Mesenchymal stem cell (in vitro differentiated cells and primary cell): ENCODE results near the gene EXD3.

Source experiments
- DNase-seq: peaks from one replicate; pipeline ENCODE4 v3.0.0-alpha.2; 2013
- H2AFZ ChIP-seq: one replicate; pipeline ENCODE4 v1.6.1; 2013; ENCODE audit warnings: low read depth, mild to moderate bottlenecking, control low read depth, inconsistent platforms, low read length, moderate library complexity
- H2AK5ac ChIP-seq: 2 replicates; pipeline ENCODE4 v1.6.1; 2013; ENCODE audit warnings: low read length, moderate library complexity, mild to moderate bottlenecking, inconsistent platforms; ENCODE audit not compliant: severe bottlenecking
- H2BK120ac ChIP-seq: one replicate; pipeline ENCODE4 v1.6.1; 2013; ENCODE audit warnings: low read depth, mild to moderate bottlenecking, inconsistent platforms, low read length, moderate library complexity
- H2BK12ac ChIP-seq, 2 experiments: one replicate each; pipeline ENCODE4 v1.6.1; 2013; ENCODE audit warnings: inconsistent platforms in 2 of 2, low read length in 2 of 2, mild to moderate bottlenecking in 2 of 2, moderate library complexity in 2 of 2, control low read depth in 1 of 2
- H2BK15ac ChIP-seq: one replicate; pipeline ENCODE4 v1.6.1; 2013; ENCODE audit warnings: mild to moderate bottlenecking, low read depth, inconsistent platforms; ENCODE audit not compliant: poor library complexity, severe bottlenecking
- H2BK5ac ChIP-seq: 2 replicates; pipeline ENCODE4 v1.6.1; 2013; ENCODE audit warnings: low read depth, mild to moderate bottlenecking, low read length, control low read depth, inconsistent platforms; ENCODE audit not compliant: poor library complexity, severe bottlenecking
- H3K14ac ChIP-seq, 2 experiments: one replicate each; pipeline ENCODE4 v1.6.1; 2013; ENCODE audit warnings: inconsistent platforms in 2 of 2, low read length in 2 of 2, control low read depth in 1 of 2, mild to moderate bottlenecking in 1 of 2, moderate library complexity in 1 of 2
- H3K18ac ChIP-seq, 2 experiments: one replicate each; pipeline ENCODE4 v1.6.1; 2013; ENCODE audit warnings: inconsistent platforms in 2 of 2, low read length in 2 of 2, control low read depth in 1 of 2, low read depth in 1 of 2, mild to moderate bottlenecking in 1 of 2
- H3K23ac ChIP-seq, 2 experiments: one replicate each; pipeline ENCODE4 v1.6.1; 2013; ENCODE audit warnings: inconsistent platforms in 2 of 2, low read length in 2 of 2, mild to moderate bottlenecking in 2 of 2, moderate library complexity in 2 of 2, control low read depth in 1 of 2
- H3K27ac ChIP-seq: 2 replicates; pipeline ENCODE4 v1.5.1; 2013; ENCODE audit warnings: mild to moderate bottlenecking, moderate library complexity, low read length, control low read depth, inconsistent platforms; ENCODE audit not compliant: poor library complexity, severe bottlenecking
- H3K27me3 ChIP-seq, 2 experiments: 2 replicates each; pipeline versions ENCODE4 v1.6.1 to v1.7.0; 2013; ENCODE audit warnings: low read length in 2 of 2, mild to moderate bottlenecking in 2 of 2, moderate library complexity in 2 of 2, control low read depth in 1 of 2, inconsistent platforms in 1 of 2; ENCODE audit not compliant: control insufficient read depth in 1 of 2, insufficient read depth in 1 of 2
- H3K36me3 ChIP-seq, 2 experiments: 2 replicates each; pipeline versions ENCODE4 v1.6.1 to v1.7.0; 2013; ENCODE audit warnings: low read length in 2 of 2, control low read depth in 1 of 2, inconsistent platforms in 1 of 2, low read depth in 1 of 2, mild to moderate bottlenecking in 1 of 2; ENCODE audit not compliant: insufficient read depth in 2 of 2, control insufficient read depth in 1 of 2
- H3K4ac ChIP-seq, 2 experiments: one replicate each; pipeline ENCODE4 v1.6.1; 2013; ENCODE audit warnings: inconsistent platforms in 2 of 2, low read length in 2 of 2, mild to moderate bottlenecking in 2 of 2, moderate library complexity in 2 of 2, control low read depth in 1 of 2, low read depth in 1 of 2
- H3K4me1 ChIP-seq: 2 replicates; pipeline ENCODE4 v1.6.1; 2013; ENCODE audit warnings: low read depth, low read length, control low read depth; ENCODE audit not compliant: control insufficient read depth, insufficient read depth
- H3K4me2 ChIP-seq: 2 replicates; pipeline ENCODE4 v1.6.1; 2013; ENCODE audit warnings: low read length, mild to moderate bottlenecking, inconsistent platforms; ENCODE audit not compliant: poor library complexity, severe bottlenecking
- H3K4me3 ChIP-seq, 2 experiments: 2 replicates each; pipeline versions ENCODE4 v1.5.1 to v1.7.0; 2013; ENCODE audit warnings: low read length in 2 of 2, mild to moderate bottlenecking in 2 of 2, control low read depth in 1 of 2, low read depth in 1 of 2; ENCODE audit not compliant: insufficient read depth in 1 of 2
- H3K79me1 ChIP-seq: replicated peaks from 2 replicates; pipeline ENCODE4 v1.6.1; 2013; ENCODE audit warnings: mild to moderate bottlenecking, control low read depth, low read length, inconsistent platforms; ENCODE audit not compliant: poor library complexity, severe bottlenecking
- H3K9ac ChIP-seq: 2 replicates; pipeline ENCODE4 v1.7.0; 2013; ENCODE audit warnings: mild to moderate bottlenecking, low read length, moderate library complexity
- H3K9me3 ChIP-seq: 2 replicates; pipeline ENCODE4 v1.7.0; 2013; ENCODE audit warnings: mild to moderate bottlenecking, low read length; ENCODE audit not compliant: control insufficient read depth
- H4K8ac ChIP-seq: one replicate; pipeline ENCODE4 v1.6.1; 2013; ENCODE audit warnings: inconsistent platforms, mild to moderate bottlenecking, low read length, moderate library complexity
- H4K91ac ChIP-seq: one replicate; pipeline ENCODE4 v1.6.1; 2013; ENCODE audit warnings: mild to moderate bottlenecking, low read length, inconsistent platforms
- WGBS: methylation state at CpG from one replicate; pipeline ENCODE4 v1.1.7; 2013; ENCODE audit warnings: mixed read lengths; 5-methylcytosine and 5-hydroxymethylcytosine counted together

EXD3 gene

DNA sequence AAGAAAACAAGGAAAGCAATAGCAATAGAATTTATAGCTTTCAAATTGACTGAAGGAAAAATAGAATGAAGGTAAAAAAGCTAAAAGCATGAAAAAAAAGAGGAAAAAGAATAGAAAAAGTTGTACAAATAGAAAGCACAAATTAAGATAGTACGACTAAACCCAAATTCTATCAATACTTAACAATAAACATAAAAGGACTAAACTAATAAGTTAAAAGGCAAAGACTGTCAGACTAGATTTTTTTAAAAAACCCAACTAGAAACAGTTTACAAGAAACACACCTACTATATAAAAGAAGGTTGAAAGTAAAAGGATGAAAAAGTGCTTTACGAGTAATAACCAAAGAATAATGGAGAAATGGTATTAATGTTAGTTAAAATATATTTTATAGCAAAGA, 86.2 kb downstream of the EXD3 start:
- Histone ChIP-seq H2BK12ac (no peak overlapping the region), H2BK5ac (no peak overlapping the region), H3K27me3 (peaks cover 0 to 4% of the 10 kb centered on the region in 2 experiments), H3K23ac (no peak overlapping the region), H4K8ac (no peak overlapping the region), H3K4me1 (peaks cover 4% of the 10 kb centered on the region), H3K36me3 (peaks cover 0 to 5% of the 10 kb centered on the region in 2 experiments), H4K91ac (no peak overlapping the region), H2AFZ (no peak overlapping the region), H3K4me2 (no peak overlapping the region), H3K9ac (no peak overlapping the region), H2BK120ac (no peak overlapping the region), H3K4ac (no peak overlapping the region), H3K4me3 (no peak overlapping the region), H3K14ac (no peak overlapping the region), H3K9me3 (peaks cover 12% of the 10 kb centered on the region), H2BK15ac (no peak overlapping the region), H3K79me1 (no peaks in the 10 kb centered on the region), H3K27ac (no peak overlapping the region), H3K18ac (no peak overlapping the region), H2AK5ac (no peak overlapping the region)
- no CpG with 5 or more reads among the region's 2 CpGs for WGBS
- no peak for DNase-seq

DNA sequence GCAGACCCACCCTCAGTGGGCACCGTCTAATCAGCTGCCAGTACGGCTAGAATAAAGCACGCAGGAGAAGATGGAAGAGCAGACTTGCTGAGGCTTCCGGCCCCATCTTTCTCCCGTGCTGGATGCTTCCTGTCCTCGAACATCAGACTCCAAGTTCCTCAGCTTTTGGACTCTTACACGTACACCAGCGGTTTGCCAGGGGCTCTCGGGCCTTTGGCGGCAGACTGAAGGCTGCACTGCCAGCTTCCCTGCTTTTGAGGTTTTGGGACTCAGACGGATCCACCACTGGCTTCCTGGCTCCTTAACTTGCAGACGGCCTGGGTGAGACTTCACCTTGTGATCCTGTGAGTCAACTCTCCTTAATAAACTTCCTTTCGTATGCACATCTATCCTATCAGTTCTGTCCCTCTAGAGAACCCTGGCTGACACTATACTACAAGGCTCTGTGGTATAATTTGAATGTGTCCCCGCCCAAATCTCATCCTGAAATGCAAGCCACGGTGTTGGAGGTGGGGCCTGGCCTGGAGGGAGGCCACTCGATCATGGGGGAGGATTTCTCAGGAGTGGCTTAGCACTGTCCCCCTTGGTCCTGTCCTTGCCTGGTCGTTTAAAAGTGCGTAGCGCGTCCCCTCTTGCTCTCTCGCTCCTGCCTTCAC, 89.8 kb downstream of the EXD3 start:
- H3K9me3 ChIP-seq, result peaks cover 12% of the 10 kb centered on the region
- no peak overlapping the region for H3K14ac ChIP-seq
- no peak overlapping the region for H2BK120ac ChIP-seq
- peaks cover 3% of the 10 kb centered on the region for H3K4me1 ChIP-seq
- H3K4me2 ChIP-seq, result no peak overlapping the region
- H3K23ac ChIP-seq, result no peak overlapping the region
- no peak overlapping the region for H2BK15ac ChIP-seq
- no peak overlapping the region for H3K9ac ChIP-seq
- H2BK5ac ChIP-seq, result no peak overlapping the region
- H3K4ac ChIP-seq, result no peak overlapping the region
- peaks cover 0 to 5% of the 10 kb centered on the region in 2 experiments for H3K36me3 ChIP-seq
- H3K27ac ChIP-seq, result no peak overlapping the region
- no peak for DNase-seq
- no peak overlapping the region for H2BK12ac ChIP-seq
- H4K91ac ChIP-seq, result no peak overlapping the region
- H3K27me3 ChIP-seq, result peaks cover 0 to 14% of the 10 kb centered on the region in 2 experiments
- H4K8ac ChIP-seq, result no peak overlapping the region
- no peak overlapping the region for H2AK5ac ChIP-seq
- H3K4me3 ChIP-seq, result no peak overlapping the region
- no peak overlapping the region for H2AFZ ChIP-seq
- WGBS, result 74% methylated on average over 21 of the region's 21 CpGs
- H3K18ac ChIP-seq, result no peak overlapping the region
- no peaks in the 10 kb centered on the region for H3K79me1 ChIP-seq

DNA sequence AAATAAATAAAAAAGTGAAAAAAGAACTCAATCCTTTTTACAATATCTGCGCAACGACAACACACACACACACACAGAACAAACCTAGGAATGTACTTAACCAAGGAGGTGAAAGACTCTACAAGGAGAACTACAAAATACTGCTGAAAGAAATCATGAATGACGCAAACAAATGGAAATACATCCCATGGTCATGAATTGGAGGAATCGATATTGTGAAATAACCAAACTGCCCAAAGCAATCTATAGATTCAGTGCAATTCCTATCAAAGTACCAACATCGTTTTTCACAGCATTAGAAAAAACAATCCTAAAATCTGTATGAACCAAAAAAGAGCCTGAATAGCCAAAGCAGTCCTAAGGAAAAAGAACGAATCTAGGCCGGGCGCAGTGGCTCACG, 91.0 kb downstream of the EXD3 start:
- Histone ChIP-seq H2BK120ac (no peak overlapping the region), H3K23ac (no peak overlapping the region), H3K27ac (no peak overlapping the region), H3K9me3 (peaks cover 9% of the 10 kb centered on the region), H4K8ac (no peak overlapping the region), H3K9ac (no peak overlapping the region), H2BK12ac (no peak overlapping the region), H3K27me3 (peaks cover 0 to 14% of the 10 kb centered on the region in 2 experiments), H2AFZ (no peak overlapping the region), H3K4me1 (peaks cover 3% of the 10 kb centered on the region), H2BK15ac (no peak overlapping the region), H4K91ac (no peak overlapping the region), H3K14ac (no peak overlapping the region), H3K36me3 (peaks cover 0 to 5% of the 10 kb centered on the region in 2 experiments), H3K4me2 (no peak overlapping the region), H2BK5ac (no peak overlapping the region), H2AK5ac (no peak overlapping the region), H3K4ac (no peak overlapping the region), H3K18ac (no peak overlapping the region), H3K4me3 (no peak overlapping the region), H3K79me1 (no peaks in the 10 kb centered on the region)
- WGBS, result 96% methylated on average over 9 of the region's 9 CpGs
- DNase-seq, result no peak

DNA sequence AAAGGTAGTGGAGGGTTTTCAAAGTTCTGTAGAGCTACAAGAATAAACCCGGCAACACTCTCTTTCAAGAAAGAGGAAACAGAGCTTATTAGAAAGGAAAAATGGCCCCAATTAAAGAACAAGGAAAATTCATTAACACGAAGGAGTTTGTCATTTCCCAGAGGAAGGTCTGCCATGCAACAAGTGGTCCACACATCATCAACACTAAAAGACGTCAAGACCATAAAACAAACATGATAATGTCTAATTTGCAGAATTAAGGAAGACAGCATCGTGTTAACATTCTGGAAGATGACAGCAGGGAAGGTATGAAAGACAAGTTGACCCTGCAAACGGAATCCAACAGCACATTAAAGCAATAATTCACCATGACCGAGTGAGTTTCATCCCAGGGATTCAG, 92.3 kb downstream of the EXD3 start:
- WGBS, result 80% methylated on average over 6 of the region's 6 CpGs

More for the DNA sequence above, 92.3 kb downstream of the EXD3 start:
- Histone ChIP-seq H3K4me1 (peaks cover 3% of the 10 kb centered on the region), H2BK15ac (no peak overlapping the region), H3K23ac (no peak overlapping the region), H3K4ac (no peak overlapping the region), H3K14ac (no peak overlapping the region), H3K36me3 (no peaks in the 10 kb centered on the region), H2BK12ac (no peak overlapping the region), H3K9ac (no peak overlapping the region), H2BK120ac (no peak overlapping the region), H3K9me3 (no peaks in the 10 kb centered on the region), H3K18ac (no peak overlapping the region), H3K4me2 (no peak overlapping the region), H2BK5ac (no peak overlapping the region), H3K79me1 (no peaks in the 10 kb centered on the region), H4K91ac (no peak overlapping the region), H2AK5ac (no peak overlapping the region), H2AFZ (no peak overlapping the region), H3K27ac (no peak overlapping the region), H3K4me3 (no peak overlapping the region), H4K8ac (no peak overlapping the region), H3K27me3 (peaks cover 0 to 14% of the 10 kb centered on the region in 2 experiments)
- DNase-seq, result no peak
